Peyer's patch (tissue), 4 donors: ENCODE data around the gene GBX1. TPM values are rescaled to one million over a fixed set of nuclear protein-coding genes. Genes with fewer than 3 reads are reported as not detected.

ENCODE experiments used
- DNase-seq, 3 donors: peaks; one replicate each; pipeline ENCODE4 v3.0.0-alpha.2; 2017 to 2019
- H3K27ac ChIP-seq, 4 donors: fragments of 200-600 bp; sonication (generic); one replicate each; pipeline ENCODE4 v1.5.1; 2016 to 2019
- H3K27me3 ChIP-seq, 2 donors: fragments of 200-600 bp; sonication (generic); one replicate each; pipeline ENCODE4 v1.5.1; 2019
- H3K36me3 ChIP-seq, 3 donors: fragments of 200-600 bp; sonication (generic); one replicate each; pipeline ENCODE4 v1.5.1; 2016 to 2019
- H3K4me1 ChIP-seq, 4 donors: fragments of 200-600 bp; sonication (generic); one replicate each; pipeline ENCODE4 v1.5.1; 2016 to 2019
- H3K4me3 ChIP-seq, 4 donors: fragments of 200-600 bp; sonication (generic); 1 replicate in 3 of 4; 2 replicates in 1 of 4; pipeline ENCODE4 v1.5.1; 2016 to 2019; ENCODE audit warnings: mild to moderate bottlenecking in 1 of 4
- H3K9me3 ChIP-seq, 4 donors: fragments of 200-600 bp; sonication (generic); one replicate each; pipeline ENCODE4 v1.5.1; 2016 to 2019; ENCODE audit warnings: mild to moderate bottlenecking in 1 of 4
- CTCF ChIP-seq, 6 experiments: fragments of 450-650 bp in 4 of 6; fragments of 200-600 bp in 2 of 6; sonication (generic) in 1 of 6; IDR thresholded peaks; one replicate each; pipeline ENCODE4 v1.5.1; 2017 to 2019; ENCODE audit warnings: antibody characterized with exemption in 6 of 6, mild to moderate bottlenecking in 3 of 6, moderate library complexity in 1 of 6
- POLR2A ChIP-seq, 2 donors: fragments of 450-650 bp; IDR thresholded peaks; one replicate each; pipeline ENCODE4 v1.5.1; 2017; ENCODE audit warnings: antibody characterized with exemption in 2 of 2, mild to moderate bottlenecking in 2 of 2, moderate library complexity in 2 of 2
- total RNA-seq, 4 donors: library from RNA; depleted of rRNA; stranded (reverse); fragments of >200 nt; gene quantifications; one replicate each; pipeline ENCODE4 v1.1.0, GENCODE V29; 2016

The GBX1 gene
- total RNA-seq, 4 donors from 2014 or later: not detected

DNA sequence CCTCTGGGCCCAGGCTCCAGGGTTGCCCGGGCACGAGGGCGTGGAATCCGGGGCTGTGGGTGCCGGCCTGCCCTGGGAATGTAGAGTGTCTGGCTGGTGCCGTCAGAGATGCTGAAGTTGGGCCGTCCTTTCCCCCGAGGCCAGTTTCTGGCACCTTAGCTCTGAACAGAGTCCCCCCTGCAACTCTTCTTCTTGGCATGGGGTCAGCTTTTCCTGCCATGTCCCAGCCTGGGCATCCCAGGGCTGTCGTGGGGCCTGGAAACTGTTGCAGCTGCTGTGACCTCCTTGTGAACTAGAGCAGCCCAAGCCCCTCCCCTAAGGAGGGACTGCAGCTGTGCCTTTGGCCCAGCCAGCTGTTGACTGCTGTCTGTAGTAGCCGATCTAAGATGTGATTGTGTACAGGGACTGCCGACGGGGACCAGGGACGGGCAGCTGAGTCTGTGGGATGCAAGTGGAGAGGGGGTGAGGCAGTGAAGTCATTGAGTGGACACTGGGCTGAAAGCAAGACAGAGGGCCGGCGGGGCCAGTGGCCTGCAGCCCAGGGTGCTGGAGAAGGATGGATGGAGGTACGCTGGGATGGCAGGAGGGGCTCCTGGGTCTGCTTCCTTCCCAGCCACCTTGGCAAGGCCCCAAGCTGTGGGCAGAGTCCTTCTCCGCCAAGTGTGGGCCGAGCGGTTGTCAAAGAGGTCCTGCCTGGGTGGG, 35.8 kb downstream of the GBX1 start:
- Histone ChIP-seq H3K4me3 (no peak overlapping the region), H3K36me3 (peaks cover 0 to 83% (median 0%) of the 10 kb centered on the region in 3 donors), H3K9me3 (no peaks in the 10 kb centered on the region), H3K4me1 (peaks cover 0 to 8% (median 0%) of the 10 kb centered on the region in 4 donors), H3K27ac (no peak overlapping the region), H3K27me3 (no peaks in the 10 kb centered on the region)
- TF ChIP-seq CTCF (IDR thresholded peaks at IDR 0.05): no peak
- no peak for TF ChIP-seq POLR2A (IDR thresholded peaks at IDR 0.05)
- no peak for DNase-seq

GRCh38 chr7:151131224-151131591, 36.3 kb downstream of the GBX1 start:
- Histone ChIP-seq H3K9me3 (no peaks in the 10 kb centered on the region), H3K27me3 (no peaks in the 10 kb centered on the region), H3K4me3 (no peak overlapping the region), H3K27ac (no peak overlapping the region), H3K4me1 (peaks cover 0 to 13% (median 0%) of the 10 kb centered on the region in 4 donors), H3K36me3 (peaks cover 0 to 81% (median 0%) of the 10 kb centered on the region in 3 donors)
- no peak for DNase-seq
- TF ChIP-seq POLR2A (IDR thresholded peaks at IDR 0.05): no peak
- no peak for TF ChIP-seq CTCF (IDR thresholded peaks at IDR 0.05)

DNA sequence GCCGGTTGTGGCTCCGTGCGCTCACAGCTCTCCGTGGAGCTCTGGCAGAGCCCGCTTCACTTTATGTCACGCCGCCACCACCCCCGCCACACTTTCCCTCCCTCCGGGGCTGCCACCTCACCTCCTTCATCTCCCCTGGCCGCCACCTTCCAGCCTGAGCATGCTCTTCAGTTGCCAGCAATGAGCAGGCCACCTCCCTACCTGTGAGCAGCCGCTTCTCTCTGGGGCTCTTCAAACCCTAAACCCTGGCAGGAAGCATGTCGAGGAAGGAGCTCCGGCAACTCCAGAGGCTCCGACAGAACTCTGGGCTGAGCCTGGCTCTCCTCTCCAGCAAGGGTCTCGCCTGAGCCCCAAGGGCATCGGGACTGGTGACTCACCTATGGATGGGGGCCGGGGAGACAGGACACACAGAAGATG, 36.7 kb downstream of the GBX1 start:
- no peak overlapping the region for H3K27ac ChIP-seq
- DNase-seq: no peak
- H3K4me3 ChIP-seq: no peak overlapping the region
- no peaks in the 10 kb centered on the region for H3K27me3 ChIP-seq
- H3K36me3 ChIP-seq: peaks cover 0 to 76% (median 0%) of the 10 kb centered on the region in 3 donors
- TF ChIP-seq CTCF (IDR thresholded peaks at IDR 0.05) (no peak), POLR2A (IDR thresholded peaks at IDR 0.05) (no peak)
- peaks cover 0 to 18% (median 0%) of the 10 kb centered on the region in 4 donors for H3K4me1 ChIP-seq
- no peaks in the 10 kb centered on the region for H3K9me3 ChIP-seq

DNA sequence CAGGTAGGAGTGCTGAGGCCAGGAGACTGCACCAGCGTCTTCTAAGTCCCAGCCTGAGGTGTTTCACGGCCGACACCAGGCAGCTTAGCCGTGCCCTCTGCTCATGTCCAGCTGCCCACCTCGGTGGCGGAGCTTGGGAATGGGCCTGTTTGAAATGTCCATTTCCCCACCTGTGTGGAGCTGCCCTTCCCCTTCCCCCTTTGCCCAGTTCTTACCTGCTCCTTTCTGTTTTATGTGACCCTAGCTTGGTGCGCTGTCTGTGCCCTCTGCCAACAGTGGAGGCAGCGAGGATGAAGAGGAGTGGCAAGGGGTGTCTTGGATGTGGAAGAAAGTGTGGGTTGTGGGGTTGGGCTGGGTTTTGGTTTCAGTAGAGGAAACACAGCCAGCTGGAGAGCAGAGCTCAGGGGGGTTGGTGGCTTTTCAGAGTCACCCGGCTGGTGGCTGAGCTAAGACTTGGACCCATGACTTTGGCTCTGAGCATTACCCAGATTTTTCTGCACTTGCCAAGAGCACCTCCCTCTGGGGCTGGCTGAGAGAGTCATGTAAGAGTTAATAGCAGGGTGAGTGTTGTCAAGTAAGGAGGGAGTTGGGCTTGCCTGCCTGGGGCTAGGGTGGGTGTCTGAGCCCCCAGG, 37.4 kb downstream of the GBX1 start:
- Histone ChIP-seq H3K4me1 (peaks cover 0 to 25% (median 0%) of the 10 kb centered on the region in 4 donors), H3K27me3 (no peaks in the 10 kb centered on the region), H3K27ac (no peak overlapping the region), H3K9me3 (no peaks in the 10 kb centered on the region), H3K4me3 (no peak overlapping the region), H3K36me3 (peaks cover 0 to 71% (median 0%) of the 10 kb centered on the region in 3 donors)
- DNase-seq: no peak
- TF ChIP-seq POLR2A (IDR thresholded peaks at IDR 0.05) (no peak), CTCF (IDR thresholded peaks at IDR 0.05) (no peak)

- Histone ChIP-seq H3K4me1 (peaks cover 0 to 28% (median 0%) of the 10 kb centered on the region in 4 donors), H3K27ac (no peak overlapping the region), H3K4me3 (no peak overlapping the region), H3K27me3 (no peaks in the 10 kb centered on the region), H3K9me3 (no peaks in the 10 kb centered on the region), H3K36me3 (peaks cover 0 to 71% (median 0%) of the 10 kb centered on the region in 3 donors)
- DNase-seq: no peak
- TF ChIP-seq POLR2A (IDR thresholded peaks at IDR 0.05) (no peak), CTCF (IDR thresholded peaks at IDR 0.05) (no peak)
Measured at GRCh38 chr7:151129117-151129959, 38.2 kb downstream of the GBX1 start.
